Measurements from ENCODE around the gene CELA2B. TPM values are rescaled to one million over a fixed set of nuclear protein-coding genes. Genes with fewer than 3 reads are reported as not detected.
A peak's percentile ranks its signal among the peaks of the same experiment; 100 is the strongest.

CELA2B gene
- total and polyA plus RNA-seq, 9 of the 15 experiments (the other 6 are each of a cell fraction or from before 2014, with no cell fraction given) = 0.25 to 2.1 (median 0.38) TPM; not detected in 5

GRCh38 chr1:15515022-15515663 lies 39.2 kb downstream of the CELA2B start (continued):
- TF ChIP-seq ARID1B (IDR thresholded peaks at IDR 0.05) = peak; percentile 41; the same call in 1 of the 2 replicates
- TF ChIP-seq ZSCAN32 (CRISPR knock-in tag; IDR thresholded peaks at IDR 0.05) = no peak
- TF ChIP-seq ZNF444 (CRISPR knock-in tag; IDR thresholded peaks at IDR 0.05) = no peak
- peak; percentile 61 for TF ChIP-seq EP400 (IDR thresholded peaks at IDR 0.05)
- no peak for TF ChIP-seq DMBX1 (CRISPR knock-in tag; IDR thresholded peaks at IDR 0.05; ENCODE audit: borderline replicate concordance)
- no peak for TF ChIP-seq ZNF174 (CRISPR knock-in tag; IDR thresholded peaks at IDR 0.05)
- TF ChIP-seq, protein P1, sequence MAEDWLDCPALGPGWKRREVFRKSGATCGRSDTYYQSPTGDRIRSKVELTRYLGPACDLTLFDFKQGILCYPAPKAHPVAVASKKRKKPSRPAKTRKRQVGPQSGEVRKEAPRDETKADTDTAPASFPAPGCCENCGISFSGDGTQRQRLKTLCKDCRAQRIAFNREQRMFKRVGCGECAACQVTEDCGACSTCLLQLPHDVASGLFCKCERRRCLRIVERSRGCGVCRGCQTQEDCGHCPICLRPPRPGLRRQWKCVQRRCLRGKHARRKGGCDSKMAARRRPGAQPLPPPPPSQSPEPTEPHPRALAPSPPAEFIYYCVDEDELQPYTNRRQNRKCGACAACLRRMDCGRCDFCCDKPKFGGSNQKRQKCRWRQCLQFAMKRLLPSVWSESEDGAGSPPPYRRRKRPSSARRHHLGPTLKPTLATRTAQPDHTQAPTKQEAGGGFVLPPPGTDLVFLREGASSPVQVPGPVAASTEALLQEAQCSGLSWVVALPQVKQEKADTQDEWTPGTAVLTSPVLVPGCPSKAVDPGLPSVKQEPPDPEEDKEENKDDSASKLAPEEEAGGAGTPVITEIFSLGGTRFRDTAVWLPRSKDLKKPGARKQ (CRISPR knock-in tag; IDR thresholded peaks at IDR 0.05) = no peak
- no peak for TF ChIP-seq KHSRP (IDR thresholded peaks at IDR 0.05)
- TF ChIP-seq TEAD4 (IDR thresholded peaks at IDR 0.05; ENCODE audit: low read length) = peak; percentile 16; the same call in 1 of the 2 replicates
- no peak for TF ChIP-seq TEAD4 (CRISPR knock-in tag; IDR thresholded peaks at IDR 0.05; ENCODE audit: borderline replicate concordance)
- TF ChIP-seq TRIM28 (IDR thresholded peaks at IDR 0.05) = no peak
- TF ChIP-seq CAMTA2 (CRISPR knock-in tag; conservative IDR thresholded peaks at IDR 0.05) = no peak
- 0 out of 2 replicates have a peak, but pooled peaks have one; percentile 35 for TF ChIP-seq FOXJ2 (tag; IDR thresholded peaks at IDR 0.05)
- no peak for TF ChIP-seq NFYB (IDR thresholded peaks at IDR 0.05; ENCODE audit: extremely low read depth, insufficient read length)
- no peak for TF ChIP-seq ZNF212 (CRISPR knock-in tag; IDR thresholded peaks at IDR 0.05)
- TF ChIP-seq XRCC4 (IDR thresholded peaks at IDR 0.05; ENCODE audit: extremely low read depth, insufficient read depth, insufficient read length) = no peak
- no peak for TF ChIP-seq HLTF (IDR thresholded peaks at IDR 0.05)
- TF ChIP-seq ZC3H11A (IDR thresholded peaks at IDR 0.05; ENCODE audit: low read depth, low read length) = no peak
- TF ChIP-seq ZNF398 (CRISPR knock-in tag; IDR thresholded peaks at IDR 0.05) = no peak
- TF ChIP-seq RBM14 (IDR thresholded peaks at IDR 0.05; ENCODE audit: borderline replicate concordance, insufficient read depth, low read depth, low read length) = no peak
- no peak for TF ChIP-seq NR4A1 (CRISPR knock-in tag; IDR thresholded peaks at IDR 0.05)
- no peak for TF ChIP-seq NR4A1 (tag; IDR thresholded peaks at IDR 0.05)
- no peak for TF ChIP-seq ESRRB (CRISPR knock-in tag; IDR thresholded peaks at IDR 0.05; ENCODE audit: borderline replicate concordance)
- 0 out of 4 replicates have a peak, but pooled peaks of 1 of the 2 experiments have one; percentile 16 for TF ChIP-seq RCOR1 (IDR thresholded peaks at IDR 0.05; ENCODE audit: borderline replicate concordance in 1 of 2, low read depth in 2 of 2, low read length in 2 of 2)
- TF ChIP-seq ERF (CRISPR knock-in tag; IDR thresholded peaks at IDR 0.05) = no peak
- TF ChIP-seq, protein P2, sequence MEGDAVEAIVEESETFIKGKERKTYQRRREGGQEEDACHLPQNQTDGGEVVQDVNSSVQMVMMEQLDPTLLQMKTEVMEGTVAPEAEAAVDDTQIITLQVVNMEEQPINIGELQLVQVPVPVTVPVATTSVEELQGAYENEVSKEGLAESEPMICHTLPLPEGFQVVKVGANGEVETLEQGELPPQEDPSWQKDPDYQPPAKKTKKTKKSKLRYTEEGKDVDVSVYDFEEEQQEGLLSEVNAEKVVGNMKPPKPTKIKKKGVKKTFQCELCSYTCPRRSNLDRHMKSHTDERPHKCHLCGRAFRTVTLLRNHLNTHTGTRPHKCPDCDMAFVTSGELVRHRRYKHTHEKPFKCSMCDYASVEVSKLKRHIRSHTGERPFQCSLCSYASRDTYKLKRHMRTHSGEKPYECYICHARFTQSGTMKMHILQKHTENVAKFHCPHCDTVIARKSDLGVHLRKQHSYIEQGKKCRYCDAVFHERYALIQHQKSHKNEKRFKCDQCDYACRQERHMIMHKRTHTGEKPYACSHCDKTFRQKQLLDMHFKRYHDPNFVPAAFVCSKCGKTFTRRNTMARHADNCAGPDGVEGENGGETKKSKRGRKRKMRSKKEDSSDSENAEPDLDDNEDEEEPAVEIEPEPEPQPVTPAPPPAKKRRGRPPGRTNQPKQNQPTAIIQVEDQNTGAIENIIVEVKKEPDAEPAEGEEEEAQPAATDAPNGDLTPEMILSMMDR (IDR thresholded peaks at IDR 0.05 in 2 of 3, conservative IDR thresholded peaks at IDR 0.05 in 1 of 3; ENCODE audit: insufficient read depth in 2 of 3, low read depth in 1 of 3, low read length in 3 of 3) = no peak
- no peak for TF ChIP-seq LARP7 (IDR thresholded peaks at IDR 0.05)
